H1 (cell line): ENCODE measurements around the gene GRM1. TPM values are rescaled to one million over a fixed set of nuclear protein-coding genes. Genes with fewer than 3 reads are reported as not detected.

Experiments
- CTCF ChIA-PET: fragments of 300-600 bp; sonication (Branson Sonifier 250); formaldehyde crosslinking; loops from one replicate; lab custom pipeline; 2021; ENCODE audit not compliant: partially characterized antibody; lab: Charles Lee
- POLR2A ChIA-PET: fragments of 300-600 bp; sonication (Branson Sonifier 250); formaldehyde crosslinking; loops from one replicate; lab custom pipeline; 2021; ENCODE audit warnings: inconsistent platforms; ENCODE audit not compliant: partially characterized antibody; lab: Charles Lee
- DNase-seq, 2 experiments: peaks; one replicate each; pipeline versions ENCODE4 v3.0.0 to v3.0.0-alpha.2; 2010 to 2022; ENCODE audit warnings: low spot score in 2 of 2, low read depth in 1 of 2, mixed read lengths in 1 of 2
- FAIRE-seq: peaks from 2 replicates; lab custom pipeline; 2011; peaks lifted over from hg19 to GRCh38; lab: Jason Lieb, UNC
- H2AFZ ChIP-seq: 2 replicates; pipeline ENCODE4 v1.8.1; 2012; ENCODE audit warnings: low read length, inconsistent platforms
- H2AK5ac ChIP-seq: 2 replicates; pipeline ENCODE4 v1.6.1; 2013; ENCODE audit warnings: low read depth, low read length
- H2BK120ac ChIP-seq: replicated peaks from 2 replicates; pipeline ENCODE3; 2013; ENCODE audit warnings: low read depth, low read length, inconsistent platforms
- H2BK12ac ChIP-seq: 2 replicates; pipeline ENCODE4 v1.6.1; 2013; ENCODE audit warnings: low read depth, low read length
- H2BK15ac ChIP-seq: 2 replicates; pipeline ENCODE4 v1.6.1; 2013; ENCODE audit warnings: low read length
- H2BK20ac ChIP-seq: 2 replicates; pipeline ENCODE4 v1.6.1; 2013; ENCODE audit warnings: low read length
- H2BK5ac ChIP-seq: 2 replicates; pipeline ENCODE4 v1.6.1; 2013; ENCODE audit warnings: low read depth, low read length
- H3K14ac ChIP-seq: 2 replicates; pipeline ENCODE4 v1.6.1; 2013; ENCODE audit warnings: inconsistent platforms; ENCODE audit not compliant: insufficient read length
- H3K18ac ChIP-seq: 2 replicates; pipeline ENCODE4 v1.6.1; 2013; ENCODE audit warnings: low read length; ENCODE audit errors: extremely low read depth
- H3K23ac ChIP-seq: 2 replicates; pipeline ENCODE4 v1.6.1; 2013; ENCODE audit warnings: inconsistent platforms; ENCODE audit not compliant: insufficient read length
- H3K23me2 ChIP-seq: 2 replicates; pipeline ENCODE4 v1.6.1; 2013; ENCODE audit warnings: low read depth, low read length
- H3K27ac ChIP-seq: 2 replicates; pipeline ENCODE4 v1.6.1; 2011; ENCODE audit warnings: low read depth, low read length, inconsistent platforms
- H3K27me3 ChIP-seq, 4 experiments: replicated peaks in 1 of 4; 1 replicate in 1 of 4; 2 replicates in 3 of 4; pipeline versions ENCODE4 v1.6.1 to v1.8.1; 2011 to 2013; ENCODE audit warnings: low read length in 3 of 4, mild to moderate bottlenecking in 3 of 4, inconsistent platforms in 2 of 4, mixed read lengths in 2 of 4, moderate library complexity in 1 of 4; ENCODE audit not compliant: control insufficient read depth in 3 of 4, insufficient read depth in 3 of 4; ENCODE audit errors: extremely low read depth in 1 of 4
- H3K36me3 ChIP-seq, 4 experiments: 2 replicates each; pipeline versions ENCODE4 v1.6.1 to v1.8.1; 2011 to 2013; ENCODE audit warnings: mild to moderate bottlenecking in 4 of 4, low read length in 3 of 4, moderate library complexity in 2 of 4, control low read depth in 1 of 4, inconsistent platforms in 1 of 4; ENCODE audit not compliant: insufficient read depth in 4 of 4, control insufficient read depth in 2 of 4
- H3K4ac ChIP-seq: replicated peaks from 2 replicates; pipeline ENCODE3; 2013; ENCODE audit warnings: low read length, low read depth, mixed read lengths, inconsistent platforms; ENCODE audit not compliant: insufficient read length
- H3K4me1 ChIP-seq, 4 experiments: replicated peaks in 1 of 4; 1 replicate in 1 of 4; 2 replicates in 3 of 4; pipeline versions ENCODE4 v1.6.1 to v1.8.1; 2011 to 2013; ENCODE audit warnings: low read length in 3 of 4, inconsistent platforms in 2 of 4, mixed read lengths in 1 of 4; ENCODE audit not compliant: insufficient read depth in 4 of 4, control insufficient read depth in 3 of 4
- H3K4me2 ChIP-seq, 2 experiments: 2 replicates each; pipeline versions ENCODE4 v1.6.1 to v1.8.1; 2011 to 2013; ENCODE audit warnings: low read depth in 2 of 2, low read length in 2 of 2, control low read depth in 1 of 2, inconsistent platforms in 1 of 2, mild to moderate bottlenecking in 1 of 2; ENCODE audit not compliant: insufficient read depth in 1 of 2
- H3K4me3 ChIP-seq, 4 experiments: fragments of 200-600, 300-600 bp in 1 of 4; sonication (generic), shearing (Covaris generic), sonication (Bioruptor Twin) in 1 of 4; 2 replicates each; pipeline versions ENCODE4 v1.5.1 to v1.8.1; 2011 to 2016; ENCODE audit warnings: low read length in 4 of 4, low read depth in 3 of 4, control low read depth in 2 of 4, inconsistent platforms in 2 of 4, mild to moderate bottlenecking in 2 of 4, mixed read lengths in 1 of 4, moderate library complexity in 1 of 4; ENCODE audit not compliant: insufficient read depth in 2 of 4; ENCODE audit errors: extremely low read depth in 1 of 4
- H3K56ac ChIP-seq: replicated peaks from 2 replicates; pipeline ENCODE3; 2013; ENCODE audit warnings: low read depth, mild to moderate bottlenecking, mixed read lengths, low read length, inconsistent platforms; ENCODE audit not compliant: insufficient read length
- H3K79me1 ChIP-seq: 2 replicates; pipeline ENCODE4 v1.6.1; 2013; ENCODE audit warnings: low read depth, low read length, control low read depth
- H3K79me2 ChIP-seq, 2 experiments: 2 replicates each; pipeline versions ENCODE4 v1.6.1 to v1.8.1; 2012 to 2013; ENCODE audit warnings: low read length in 2 of 2, mild to moderate bottlenecking in 2 of 2, inconsistent platforms in 1 of 2; ENCODE audit not compliant: insufficient read depth in 2 of 2, control insufficient read depth in 1 of 2
- H3K9ac ChIP-seq, 4 experiments: replicated peaks in 1 of 4; 1 replicate in 1 of 4; 2 replicates in 3 of 4; pipeline versions ENCODE4 v1.6.1 to v1.8.1; 2011 to 2013; ENCODE audit warnings: low read depth in 3 of 4, low read length in 3 of 4, control low read depth in 2 of 4, mild to moderate bottlenecking in 2 of 4, moderate library complexity in 2 of 4, inconsistent platforms in 1 of 4; ENCODE audit errors: extremely low read depth in 1 of 4
- H3K9me3 ChIP-seq, 2 experiments: 2 replicates each; pipeline versions ENCODE4 v1.6.1 to v1.8.1; 2012 to 2013; ENCODE audit warnings: mild to moderate bottlenecking in 2 of 2, moderate library complexity in 2 of 2, control low read depth in 1 of 2, inconsistent platforms in 1 of 2, low read depth in 1 of 2, low read length in 1 of 2, mixed read lengths in 1 of 2; ENCODE audit not compliant: insufficient read depth in 2 of 2
- H4K20me1 ChIP-seq, 2 experiments: replicated peaks in 1 of 2; 2 replicates each; pipeline versions ENCODE3 to v1.8.1; 2011 to 2013; ENCODE audit warnings: inconsistent platforms in 2 of 2, low read length in 2 of 2, mild to moderate bottlenecking in 1 of 2; ENCODE audit not compliant: insufficient read depth in 2 of 2, control insufficient read depth in 1 of 2
- H4K5ac ChIP-seq: 2 replicates; pipeline ENCODE4 v1.6.1; 2013; ENCODE audit warnings: low read length, low read depth, mixed read lengths, inconsistent platforms; ENCODE audit not compliant: insufficient read length
- H4K8ac ChIP-seq: 2 replicates; pipeline ENCODE4 v1.8.0; 2013; ENCODE audit warnings: mild to moderate bottlenecking, moderate library complexity, low read length, inconsistent platforms; ENCODE audit not compliant: insufficient read depth; ENCODE audit errors: extremely low read depth
- H4K91ac ChIP-seq: replicated peaks from 2 replicates; pipeline ENCODE3; 2013; ENCODE audit warnings: low read length, mixed read lengths, inconsistent platforms; ENCODE audit not compliant: insufficient read length
- RAD21 ChIP-seq, 2 experiments: IDR thresholded peaks in 1 of 2; conservative IDR thresholded peaks in 1 of 2; 2 replicates each; pipeline ENCODE4 v1.6.1; 2011; ENCODE audit warnings: low read depth in 2 of 2, low read length in 2 of 2, improper control_type of control experiment in 1 of 2, inconsistent platforms in 1 of 2, mild to moderate bottlenecking in 1 of 2, moderate library complexity in 1 of 2
- YY1 ChIP-seq: IDR thresholded peaks from 2 replicates; pipeline ENCODE4 v1.6.1; 2011; ENCODE audit warnings: low read depth, mild to moderate bottlenecking, low read length
- WGBS, 2 experiments: shearing (Covaris generic) in 1 of 2; methylation state at CpG; one replicate each; pipeline versions ENCODE4 v1.1.6 to v1.1.7; 2013 to 2015; ENCODE audit warnings: low lambda C conversion rate in 2 of 2, mixed read lengths in 2 of 2, inconsistent platforms in 1 of 2, low coverage in 1 of 2, missing lambda C conversion rate in 1 of 2; ENCODE audit not compliant: insufficient replicate concordance in 2 of 2, insufficient coverage in 1 of 2, insufficient read length in 1 of 2; ENCODE audit errors: extremely low coverage in 1 of 2, missing lambda C conversion rate in 1 of 2; 5-methylcytosine and 5-hydroxymethylcytosine counted together
- polyA plus RNA-seq, 7 experiments: library from polyadenylated mRNA; depleted of rRNA in 3 of 7; stranded (reverse) in 5 of 7; unstranded in 2 of 7; fragments of >200 nt in 5 of 7; fragments of 200-250 nt in 2 of 7; gene quantifications; 1 replicate in 5 of 7; 2 replicates in 1 of 7; 4 replicates in 1 of 7; pipeline versions ENCODE4 v1.2.1 to v1.2.3, GENCODE V29; 2011 to 2013; ENCODE audit warnings: missing spikeins in 2 of 7, mixed read lengths in 2 of 7
- total RNA-seq: library from RNA; stranded (reverse); fragmentation: NEBNext Ultra II Directional; extraction: Animal tissue kit (Norgen Biotek cat#: 25700); gene quantifications from 2 replicates; pipeline ENCODE4 v1.2.1, GENCODE V29; 2021

Gene GRM1
- total and polyA plus RNA-seq, 2 of the 8 experiments (the other 6 are each of a cell fraction or from before 2014, with no cell fraction given), result 0.15 to 1.3 TPM

DNA sequence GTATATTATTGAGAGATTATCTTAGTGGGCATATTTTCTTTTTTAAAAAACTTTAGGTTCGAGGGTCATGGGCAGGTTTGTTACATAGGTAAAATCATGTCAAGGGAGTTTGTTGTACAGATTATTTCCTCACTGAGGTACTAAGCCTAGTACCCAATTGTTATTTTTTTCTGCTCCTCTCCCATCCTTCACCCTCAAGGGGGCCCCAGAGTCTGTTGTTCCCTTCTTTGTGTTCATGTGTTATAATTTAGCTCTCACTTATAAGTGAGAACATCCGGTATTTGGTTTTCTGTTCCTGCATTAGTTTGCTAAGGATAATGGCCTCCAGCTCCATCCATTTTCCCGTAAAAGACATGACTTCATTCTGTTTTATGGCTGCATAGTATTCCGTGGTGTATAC, 266.8 kb downstream of the GRM1 start:
- 88% methylated on average over 4 of the region's 4 CpGs; no CpG with 5 or more reads in 1 of the 2 experiments for WGBS, 2 experiments
- no peak overlapping the region for H3K56ac ChIP-seq
- no peak overlapping the region for H4K5ac ChIP-seq
- no peak overlapping the region for H3K4ac ChIP-seq
- H3K23ac ChIP-seq, result no peak overlapping the region
- DNase-seq (no peak), FAIRE-seq (no peak)
- H3K79me1 ChIP-seq, result no peaks in the 10 kb centered on the region
- no peak overlapping the region for H3K14ac ChIP-seq
- no peaks in the 10 kb centered on the region for H3K9me3 ChIP-seq
- H2AFZ ChIP-seq, result no peak overlapping the region
- H4K20me1 ChIP-seq, result no peaks in the 10 kb centered on the region
- no peak overlapping the region for H2BK5ac ChIP-seq
- POLR2A ChIA-PET, result no interaction called here
- H3K9ac ChIP-seq, result no peak overlapping the region
- H2BK15ac ChIP-seq, result no peak overlapping the region
- no peak overlapping the region for H4K8ac ChIP-seq
- no peak overlapping the region for H3K27ac ChIP-seq
- H3K4me2 ChIP-seq, result no peak overlapping the region
- CTCF ChIA-PET, result no interaction called here
- H3K23me2 ChIP-seq, result no peaks in the 10 kb centered on the region
- no peak overlapping the region for H3K18ac ChIP-seq
- H2BK120ac ChIP-seq, result no peak overlapping the region
- no peak overlapping the region for H3K4me3 ChIP-seq
- H3K27me3 ChIP-seq, result no peaks in the 10 kb centered on the region
- H4K91ac ChIP-seq, result no peak overlapping the region
- H3K36me3 ChIP-seq, result no peaks in the 10 kb centered on the region
- H2AK5ac ChIP-seq, result no peak overlapping the region
- TF ChIP-seq YY1 (no peak), RAD21 (IDR thresholded peaks at IDR 0.05 in 1 of 2, conservative IDR thresholded peaks at IDR 0.05 in 1 of 2; ENCODE audit: low read depth in 2 of 2, low read length in 2 of 2) (peak; percentile 40 to 45)
- no peaks in the 10 kb centered on the region for H3K4me1 ChIP-seq
- no peaks in the 10 kb centered on the region for H3K79me2 ChIP-seq
- H2BK20ac ChIP-seq, result no peak overlapping the region
- H2BK12ac ChIP-seq, result no peak overlapping the region
